ENCODE results near the gene STARD6. TPM values are rescaled to one million over a fixed set of nuclear protein-coding genes. Genes with fewer than 3 reads are reported as not detected.
A peak's percentile ranks its signal among the peaks of the same experiment; 100 is the strongest.

The STARD6 gene
- total RNA-seq, 1 experiment from 2014 or later = not detected

GRCh38 chr18:54360406-54360805, 2.7 kb upstream of the STARD6 start (continued):
- TF ChIP-seq, protein P1, sequence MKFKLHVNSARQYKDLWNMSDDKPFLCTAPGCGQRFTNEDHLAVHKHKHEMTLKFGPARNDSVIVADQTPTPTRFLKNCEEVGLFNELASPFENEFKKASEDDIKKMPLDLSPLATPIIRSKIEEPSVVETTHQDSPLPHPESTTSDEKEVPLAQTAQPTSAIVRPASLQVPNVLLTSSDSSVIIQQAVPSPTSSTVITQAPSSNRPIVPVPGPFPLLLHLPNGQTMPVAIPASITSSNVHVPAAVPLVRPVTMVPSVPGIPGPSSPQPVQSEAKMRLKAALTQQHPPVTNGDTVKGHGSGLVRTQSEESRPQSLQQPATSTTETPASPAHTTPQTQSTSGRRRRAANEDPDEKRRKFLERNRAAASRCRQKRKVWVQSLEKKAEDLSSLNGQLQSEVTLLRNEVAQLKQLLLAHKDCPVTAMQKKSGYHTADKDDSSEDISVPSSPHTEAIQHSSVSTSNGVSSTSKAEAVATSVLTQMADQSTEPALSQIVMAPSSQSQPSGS (CRISPR knock-in tag; IDR thresholded peaks at IDR 0.05; ENCODE audit: borderline replicate concordance, low read depth) = no peak
- TF ChIP-seq STAT6 (CRISPR knock-in tag; conservative IDR thresholded peaks at IDR 0.05; ENCODE audit: low read depth) = no peak
- TF ChIP-seq ZNF232 (CRISPR knock-in tag; IDR thresholded peaks at IDR 0.05) = no peak
- no peak for TF ChIP-seq MXD4 (CRISPR knock-in tag; IDR thresholded peaks at IDR 0.05; ENCODE audit: borderline replicate concordance)
- TF ChIP-seq RORB (CRISPR knock-in tag; IDR thresholded peaks at IDR 0.05) = no peak
- TF ChIP-seq GRHL2 (CRISPR knock-in tag; IDR thresholded peaks at IDR 0.05; ENCODE audit: insufficient replicate concordance, severe bottlenecking) = no peak

DNA sequence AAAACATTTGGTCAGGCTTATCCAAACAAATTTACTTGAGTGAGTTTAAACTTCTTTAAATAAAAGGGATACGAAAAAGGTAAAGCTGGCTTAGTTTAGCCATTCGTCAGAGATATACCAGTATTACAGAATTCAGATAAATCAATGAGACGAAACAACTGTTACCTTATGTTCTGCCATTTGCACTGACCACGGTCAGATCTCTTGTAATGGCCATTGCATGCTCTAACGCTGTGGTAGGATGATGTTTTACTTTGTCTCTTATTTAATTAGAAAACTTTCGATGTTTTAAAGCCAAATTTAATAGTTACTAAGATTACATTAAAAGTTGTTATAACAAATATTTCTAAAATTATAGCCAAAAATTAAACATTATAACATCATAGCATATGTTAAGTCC, 1.6 kb upstream of the STARD6 start:
- no peaks in the 10 kb centered on the region for H3K9me3 Mint-ChIP-seq
- ATAC-seq (no peak), DNase-seq (ENCODE audit: low spot score) (no peak)
- H3K4me3 Mint-ChIP-seq = peak overlapping the region; percentile 100
- H3K27ac Mint-ChIP-seq = no peak overlapping the region
- H3K4me1 Mint-ChIP-seq = peaks cover 17% of the 10 kb centered on the region
- ChIA-PET POLR2A (interaction anchor here (0.6 kb wide), 1 partner anchor 905 kb away, joined by 5 read pairs; no protein-coding TSS in a partner anchor), CTCF (interaction anchor here (2.8 kb wide), 1 partner anchor 136 kb away, joined by 10 read pairs; no protein-coding TSS in a partner anchor)
- H3K27me3 Mint-ChIP-seq (ENCODE audit: low read depth) = no peaks in the 10 kb centered on the region
- peaks cover 26% of the 10 kb centered on the region for H3K36me3 Mint-ChIP-seq
- TF ChIP-seq, protein P2, sequence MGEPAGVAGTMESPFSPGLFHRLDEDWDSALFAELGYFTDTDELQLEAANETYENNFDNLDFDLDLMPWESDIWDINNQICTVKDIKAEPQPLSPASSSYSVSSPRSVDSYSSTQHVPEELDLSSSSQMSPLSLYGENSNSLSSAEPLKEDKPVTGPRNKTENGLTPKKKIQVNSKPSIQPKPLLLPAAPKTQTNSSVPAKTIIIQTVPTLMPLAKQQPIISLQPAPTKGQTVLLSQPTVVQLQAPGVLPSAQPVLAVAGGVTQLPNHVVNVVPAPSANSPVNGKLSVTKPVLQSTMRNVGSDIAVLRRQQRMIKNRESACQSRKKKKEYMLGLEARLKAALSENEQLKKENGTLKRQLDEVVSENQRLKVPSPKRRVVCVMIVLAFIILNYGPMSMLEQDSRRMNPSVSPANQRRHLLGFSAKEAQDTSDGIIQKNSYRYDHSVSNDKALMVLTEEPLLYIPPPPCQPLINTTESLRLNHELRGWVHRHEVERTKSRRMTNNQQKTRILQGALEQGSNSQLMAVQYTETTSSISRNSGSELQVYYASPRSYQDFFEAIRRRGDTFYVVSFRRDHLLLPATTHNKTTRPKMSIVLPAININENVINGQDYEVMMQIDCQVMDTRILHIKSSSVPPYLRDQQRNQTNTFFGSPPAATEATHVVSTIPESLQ (CRISPR knock-in tag; IDR thresholded peaks at IDR 0.05) = no peak
- no peak for TF ChIP-seq CREB1 (CRISPR knock-in tag; IDR thresholded peaks at IDR 0.05)
- no peak for TF ChIP-seq ATF3 (CRISPR knock-in tag; conservative IDR thresholded peaks at IDR 0.05)
- TF ChIP-seq, protein P3, sequence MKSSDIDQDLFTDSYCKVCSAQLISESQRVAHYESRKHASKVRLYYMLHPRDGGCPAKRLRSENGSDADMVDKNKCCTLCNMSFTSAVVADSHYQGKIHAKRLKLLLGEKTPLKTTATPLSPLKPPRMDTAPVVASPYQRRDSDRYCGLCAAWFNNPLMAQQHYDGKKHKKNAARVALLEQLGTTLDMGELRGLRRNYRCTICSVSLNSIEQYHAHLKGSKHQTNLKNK (CRISPR knock-in tag; IDR thresholded peaks at IDR 0.05) = no peak
- no peak for TF ChIP-seq NR2C2 (CRISPR knock-in tag; IDR thresholded peaks at IDR 0.05)
- TF ChIP-seq ZNF396 (CRISPR knock-in tag; IDR thresholded peaks at IDR 0.05; ENCODE audit: borderline replicate concordance) = no peak
- TF ChIP-seq SMAD3 (CRISPR knock-in tag; IDR thresholded peaks at IDR 0.05; ENCODE audit: borderline replicate concordance) = no peak
- TF ChIP-seq RELA (CRISPR knock-in tag; IDR thresholded peaks at IDR 0.05; ENCODE audit: borderline replicate concordance) = no peak
- no peak for TF ChIP-seq ZNF219 (CRISPR knock-in tag; IDR thresholded peaks at IDR 0.05; ENCODE audit: borderline replicate concordance)
- no peak for TF ChIP-seq ZNF121 (CRISPR knock-in tag; IDR thresholded peaks at IDR 0.05)
- TF ChIP-seq FOXP1 (CRISPR knock-in tag; IDR thresholded peaks at IDR 0.05; ENCODE audit: borderline replicate concordance) = no peak
- TF ChIP-seq MYBL2 (CRISPR knock-in tag; IDR thresholded peaks at IDR 0.05) = no peak
- TF ChIP-seq USF1 (CRISPR knock-in tag; IDR thresholded peaks at IDR 0.05) = no peak
- TF ChIP-seq, protein P4, sequence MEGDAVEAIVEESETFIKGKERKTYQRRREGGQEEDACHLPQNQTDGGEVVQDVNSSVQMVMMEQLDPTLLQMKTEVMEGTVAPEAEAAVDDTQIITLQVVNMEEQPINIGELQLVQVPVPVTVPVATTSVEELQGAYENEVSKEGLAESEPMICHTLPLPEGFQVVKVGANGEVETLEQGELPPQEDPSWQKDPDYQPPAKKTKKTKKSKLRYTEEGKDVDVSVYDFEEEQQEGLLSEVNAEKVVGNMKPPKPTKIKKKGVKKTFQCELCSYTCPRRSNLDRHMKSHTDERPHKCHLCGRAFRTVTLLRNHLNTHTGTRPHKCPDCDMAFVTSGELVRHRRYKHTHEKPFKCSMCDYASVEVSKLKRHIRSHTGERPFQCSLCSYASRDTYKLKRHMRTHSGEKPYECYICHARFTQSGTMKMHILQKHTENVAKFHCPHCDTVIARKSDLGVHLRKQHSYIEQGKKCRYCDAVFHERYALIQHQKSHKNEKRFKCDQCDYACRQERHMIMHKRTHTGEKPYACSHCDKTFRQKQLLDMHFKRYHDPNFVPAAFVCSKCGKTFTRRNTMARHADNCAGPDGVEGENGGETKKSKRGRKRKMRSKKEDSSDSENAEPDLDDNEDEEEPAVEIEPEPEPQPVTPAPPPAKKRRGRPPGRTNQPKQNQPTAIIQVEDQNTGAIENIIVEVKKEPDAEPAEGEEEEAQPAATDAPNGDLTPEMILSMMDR (IDR thresholded peaks at IDR 0.05) = no peak
- no peak for TF ChIP-seq GTF2I (CRISPR knock-in tag; conservative IDR thresholded peaks at IDR 0.05)
- TF ChIP-seq ERG (CRISPR knock-in tag; IDR thresholded peaks at IDR 0.05) = no peak
- no peak for TF ChIP-seq SMAD4 (CRISPR knock-in tag; IDR thresholded peaks at IDR 0.05)
- TF ChIP-seq, protein P5, sequence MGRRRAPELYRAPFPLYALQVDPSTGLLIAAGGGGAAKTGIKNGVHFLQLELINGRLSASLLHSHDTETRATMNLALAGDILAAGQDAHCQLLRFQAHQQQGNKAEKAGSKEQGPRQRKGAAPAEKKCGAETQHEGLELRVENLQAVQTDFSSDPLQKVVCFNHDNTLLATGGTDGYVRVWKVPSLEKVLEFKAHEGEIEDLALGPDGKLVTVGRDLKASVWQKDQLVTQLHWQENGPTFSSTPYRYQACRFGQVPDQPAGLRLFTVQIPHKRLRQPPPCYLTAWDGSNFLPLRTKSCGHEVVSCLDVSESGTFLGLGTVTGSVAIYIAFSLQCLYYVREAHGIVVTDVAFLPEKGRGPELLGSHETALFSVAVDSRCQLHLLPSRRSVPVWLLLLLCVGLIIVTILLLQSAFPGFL (CRISPR knock-in tag; IDR thresholded peaks at IDR 0.05; ENCODE audit: borderline replicate concordance) = no peak
